Caco-2 (cell line): ENCODE measurements around the gene NFAT5. TPM values are rescaled to one million over a fixed set of nuclear protein-coding genes. Genes with fewer than 3 reads are reported as not detected.
"Not testable (repeated sequence)": the region's sequence is repeated elsewhere in the genome, so short reads cannot be mapped to it uniquely, and the experiment has no call there.

Experiments
- BruUV-seq: library from RNA; stranded (reverse); fragments of 400-500 nt; replicated peaks from 2 replicates; lab custom pipeline; 2021; lab: Mats Ljungman, UMichigan
- CTCF ChIA-PET: fragments of 300-600 bp; sonication (Branson Sonifier 250); formaldehyde crosslinking; loops from one replicate; lab custom pipeline; 2022; ENCODE audit warnings: antibody characterized with exemption; lab: Charles Lee
- POLR2A ChIA-PET: fragments of 300-600 bp; sonication (Branson Sonifier 250); formaldehyde crosslinking; loops from one replicate; lab custom pipeline; 2022; ENCODE audit warnings: antibody characterized with exemption; lab: Charles Lee
- DNase-seq, 2 experiments: peaks; one replicate each; pipeline versions ENCODE4 v3.0.0 to v3.0.0-alpha.2; 2020 to 2022
- H3K27me3 ChIP-seq: replicated peaks from 2 replicates; pipeline ENCODE4 v1.6.0; 2011; ENCODE audit warnings: low read length; ENCODE audit not compliant: control insufficient read depth, insufficient read depth
- H3K36me3 ChIP-seq: 2 replicates; pipeline ENCODE4 v1.5.1; 2011; ENCODE audit warnings: low read length; ENCODE audit not compliant: control insufficient read depth, insufficient read depth
- H3K4me1 ChIP-seq: fragments of 250-450 bp; sonication (Bioruptor Pico); 2 replicates; pipeline ENCODE4 v1.5.1; 2020; ENCODE audit warnings: mild to moderate bottlenecking
- H3K4me3 ChIP-seq: 2 replicates; pipeline ENCODE4 v1.5.1; 2011; ENCODE audit warnings: low read depth, mild to moderate bottlenecking, control low read depth, low read length
- H3K9me3 ChIP-seq: fragments of 250-450 bp; sonication (Bioruptor Pico); 2 replicates; pipeline ENCODE4 v1.5.1; 2020; ENCODE audit warnings: mild to moderate bottlenecking, moderate library complexity
- H3K27ac Mint-ChIP-seq: one replicate; pipeline ENCODE4 v1.8.0; 2022; ENCODE audit warnings: mixed read lengths; ENCODE audit not compliant: unreplicated experiment
- H3K27me3 Mint-ChIP-seq: one replicate; pipeline ENCODE4 v1.8.0; 2022; ENCODE audit warnings: mixed read lengths; ENCODE audit not compliant: insufficient read depth, unreplicated experiment
- H3K36me3 Mint-ChIP-seq: one replicate; pipeline ENCODE4 v1.8.0; 2022; ENCODE audit warnings: mild to moderate bottlenecking, mixed read lengths; ENCODE audit not compliant: insufficient read depth, unreplicated experiment
- H3K4me1 Mint-ChIP-seq: one replicate; pipeline ENCODE4 v1.8.0; 2022; ENCODE audit warnings: low read depth, mixed read lengths; ENCODE audit not compliant: unreplicated experiment
- H3K4me3 Mint-ChIP-seq: one replicate; pipeline ENCODE4 v1.8.0; 2022; ENCODE audit warnings: mild to moderate bottlenecking, moderate library complexity, mixed read lengths; ENCODE audit not compliant: unreplicated experiment
- H3K9me3 Mint-ChIP-seq: one replicate; pipeline ENCODE4 v1.8.0; 2022; ENCODE audit warnings: mixed read lengths; ENCODE audit not compliant: unreplicated experiment
- CTCF ChIP-seq, 2 experiments: fragments of 200-600 bp in 1 of 2; IDR thresholded peaks; 1 replicate in 1 of 2; 2 replicates in 1 of 2; pipeline versions ENCODE4 v1.5.1 to v1.8.0; 2011 to 2022; ENCODE audit warnings: antibody characterized with exemption in 1 of 2, control low read depth in 1 of 2, inconsistent platforms in 1 of 2, low read depth in 1 of 2, low read length in 1 of 2, mild to moderate bottlenecking in 1 of 2, moderate library complexity in 1 of 2; ENCODE audit not compliant: insufficient read depth in 1 of 2, severe bottlenecking in 1 of 2, unreplicated experiment in 1 of 2
- intact Hi-C: fragments of 100-400 bp; cut with micrococcal nuclease; formaldehyde crosslinking; loops from one replicate; pipeline ENCODE4 v1.10.0; 2022; ENCODE audit not compliant: unreplicated experiment
- total RNA-seq: library from RNA; stranded (reverse); gene quantifications from 2 replicates; pipeline ENCODE4 v1.2.3, GENCODE V29; 2022

NFAT5 gene
- total RNA-seq, 1 experiment from 2014 or later: 87.6 TPM

GRCh38 chr16:69643997-69644396, 78.2 kb downstream of the NFAT5 start:
- not testable (repeated sequence) for H3K9me3 ChIP-seq

GRCh38 chr16:69644790-69645189, 79.0 kb downstream of the NFAT5 start:
- Histone ChIP-seq H3K4me3 (no peak overlapping the region), H3K36me3 (peaks cover 4% of the 10 kb centered on the region), H3K4me1 (no peaks in the 10 kb centered on the region), H3K27me3 (no peaks in the 10 kb centered on the region), H3K9me3 (no peaks in the 10 kb centered on the region)
- Mint-ChIP-seq H3K27me3 (no peaks in the 10 kb centered on the region), H3K4me1 (peaks cover 6% of the 10 kb centered on the region), H3K36me3 (peaks cover 56% of the 10 kb centered on the region), H3K27ac (no peak overlapping the region), H3K9me3 (no peaks in the 10 kb centered on the region), H3K4me3 (no peak overlapping the region)
- ChIA-PET CTCF (no interaction called here), POLR2A (no interaction called here)
- intact Hi-C loops: no loop called here
- no peak for TF ChIP-seq CTCF (IDR thresholded peaks at IDR 0.05; ENCODE audit: insufficient read depth in 1 of 2, low read depth in 1 of 2, low read length in 1 of 2, severe bottlenecking in 1 of 2, unreplicated experiment in 1 of 2)
- BruUV-seq: no TSS peak
- no peak for DNase-seq

More at GRCh38 chr16:69643997-69644396, 78.2 kb downstream of the NFAT5 start:
- H3K4me3 Mint-ChIP-seq, H3K4me1 Mint-ChIP-seq, H3K27me3 ChIP-seq, H3K4me3 ChIP-seq, H3K9me3 Mint-ChIP-seq, H3K27me3 Mint-ChIP-seq, H3K36me3 ChIP-seq, CTCF ChIA-PET, BruUV-seq, H3K27ac Mint-ChIP-seq, intact Hi-C loops, H3K4me1 ChIP-seq, DNase-seq: not testable (repeated sequence)
- POLR2A ChIA-PET: interaction anchor here (0.6 kb wide), 1 partner anchor 10 kb away, joined by 4 read pairs; no protein-coding TSS in a partner anchor
- peaks cover 56% of the 10 kb centered on the region for H3K36me3 Mint-ChIP-seq

GRCh38 chr16:69647020-69647419, 81.3 kb downstream of the NFAT5 start:
- no peak for TF ChIP-seq CTCF (IDR thresholded peaks at IDR 0.05; ENCODE audit: insufficient read depth in 1 of 2, low read depth in 1 of 2, low read length in 1 of 2, severe bottlenecking in 1 of 2, unreplicated experiment in 1 of 2)
- no peak overlapping the region for H3K27ac Mint-ChIP-seq
- intact Hi-C loops: no loop called here
- ChIA-PET POLR2A (no interaction called here), CTCF (no interaction called here)
- Histone ChIP-seq H3K36me3 (peaks cover 4% of the 10 kb centered on the region), H3K4me3 (no peak overlapping the region), H3K9me3 (no peaks in the 10 kb centered on the region), H3K27me3 (no peaks in the 10 kb centered on the region), H3K4me1 (peaks cover 5% of the 10 kb centered on the region; the same call in 1 of the 2 replicates)
- H3K4me3 Mint-ChIP-seq: no peak overlapping the region
- no peaks in the 10 kb centered on the region for H3K9me3 Mint-ChIP-seq
- peaks cover 14% of the 10 kb centered on the region for H3K4me1 Mint-ChIP-seq
- H3K36me3 Mint-ChIP-seq: peaks cover 63% of the 10 kb centered on the region
- no peaks in the 10 kb centered on the region for H3K27me3 Mint-ChIP-seq
- BruUV-seq: no TSS peak
- no peak for DNase-seq
